Amniotic stem cell (primary cell): ENCODE data around the gene APBA2.
A peak's percentile ranks its signal among the peaks of the same experiment; 100 is the strongest.
"Not testable (repeated sequence)": the region's sequence is repeated elsewhere in the genome, so short reads cannot be mapped to it uniquely, and the experiment has no call there.

Source experiments
- DNase-seq: peaks from one replicate; lab custom pipeline; 2025; lab: John Stamatoyannopoulos, UW

APBA2 gene

GRCh38 chr15:29135702-29136646, 250.2 kb downstream of the APBA2 start:
- DNase-seq, result no peak

- no peak for DNase-seq
These were observed 252.5 kb downstream of the APBA2 start for GRCh38 chr15:29138260-29138659.

GRCh38 chr15:29139072-29139471, 253.3 kb downstream of the APBA2 start:
- DNase-seq, result no peak

- DNase-seq, result no peak
These were observed 254.0 kb downstream of the APBA2 start for GRCh38 chr15:29139540-29140459.

- DNase-seq, result no peak
These were observed 254.9 kb downstream of the APBA2 start for GRCh38 chr15:29140475-29141307.

GRCh38 chr15:29141308-29142128, 255.7 kb downstream of the APBA2 start:
- DNase-seq, result no peak

GRCh38 chr15:29142129-29142747, 256.5 kb downstream of the APBA2 start:
- DNase-seq, result no peak

GRCh38 chr15:29143293-29143692, 257.5 kb downstream of the APBA2 start:
- no peak for DNase-seq

- peak; percentile 29 for DNase-seq
These were observed 258.3 kb downstream of the APBA2 start for GRCh38 chr15:29143909-29144635.

- no peak for DNase-seq
These were observed 263.9 kb downstream of the APBA2 start for GRCh38 chr15:29149738-29150075.

GRCh38 chr15:29150515-29151483, 265.0 kb downstream of the APBA2 start:
- no peak for DNase-seq

- DNase-seq, result no peak
These were observed 265.7 kb downstream of the APBA2 start for GRCh38 chr15:29151484-29151857.

- DNase-seq, result no peak
These were observed 270.7 kb downstream of the APBA2 start for GRCh38 chr15:29156521-29156920.

- DNase-seq, result no peak
These were observed 274.1 kb downstream of the APBA2 start for GRCh38 chr15:29159771-29160455.

- DNase-seq, result no peak
These were observed 276.6 kb downstream of the APBA2 start for GRCh38 chr15:29162411-29162810.

GRCh38 chr15:29167122-29167521, 281.3 kb downstream of the APBA2 start:
- not testable (repeated sequence) for DNase-seq
